ENCODE data around the gene DYNC1I1.

DNA sequence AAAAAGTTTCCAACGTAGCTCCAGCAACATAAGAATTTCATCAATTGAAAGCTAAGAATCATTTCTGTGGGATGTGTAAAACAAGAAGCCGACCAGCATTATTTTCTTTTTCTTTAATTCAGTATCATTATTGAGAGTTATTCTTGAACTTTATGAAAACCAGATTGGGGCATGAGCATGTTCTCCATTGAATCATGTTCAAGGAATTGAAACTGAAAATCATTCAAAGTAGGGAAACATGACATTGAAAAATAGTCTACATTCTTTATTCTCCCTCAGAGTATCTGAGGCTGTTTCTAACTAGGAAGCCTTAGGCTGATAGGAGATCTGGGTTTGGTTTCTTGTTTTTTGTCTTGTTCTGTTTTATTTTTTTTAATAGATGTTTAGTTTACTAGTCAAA is 253.7 kb downstream of the DYNC1I1 start:
- no peak for TF ChIP-seq GATA2 (IDR thresholded peaks at IDR 0.05; ENCODE audit: low read depth, low read length)
- no peak for TF ChIP-seq GATA3 (IDR thresholded peaks at IDR 0.05; ENCODE audit: low read depth, low read length)
